ENCODE measurements around the gene UBAC1.

UBAC1 gene

GRCh38 chr9:135908093-135908753 lies 53.0 kb downstream of the UBAC1 start:
- H3K9me3 Mint-ChIP-seq, result peaks cover 6% of the 10 kb centered on the region
- H3K27ac Mint-ChIP-seq, result peak overlapping the region; percentile 78
- no peak for DNase-seq (ENCODE audit: low spot score)
- H3K4me1 Mint-ChIP-seq (ENCODE audit: low read depth), result peaks cover 27% of the 10 kb centered on the region
- peak overlapping the region; percentile 83 for H3K4me3 Mint-ChIP-seq
- H3K27me3 Mint-ChIP-seq (ENCODE audit: low read depth), result no peaks in the 10 kb centered on the region
- H3K36me3 Mint-ChIP-seq (ENCODE audit: low read depth), result peaks cover 45% of the 10 kb centered on the region

GRCh38 chr9:135907431-135908092 lies 53.6 kb downstream of the UBAC1 start, which contains the start of gene CAMSAP1:
TSS of gene CAMSAP1 (minus strand) at chr9:135907546. CDS start at chr9:135907159, 387 bp downstream.
- no peaks in the 10 kb centered on the region for H3K27me3 Mint-ChIP-seq (ENCODE audit: low read depth)
- peaks cover 42% of the 10 kb centered on the region for H3K36me3 Mint-ChIP-seq (ENCODE audit: low read depth)
- H3K4me1 Mint-ChIP-seq (ENCODE audit: low read depth), result peaks cover 27% of the 10 kb centered on the region
- peak within 1 kb of the TSS; percentile 83 for H3K4me3 Mint-ChIP-seq
- peak; percentile 92 for DNase-seq (ENCODE audit: low spot score)
- H3K9me3 Mint-ChIP-seq, result peaks cover 6% of the 10 kb centered on the region
- H3K27ac Mint-ChIP-seq, result peak within 1 kb of the TSS; percentile 70

- H3K9me3 Mint-ChIP-seq, result peaks cover 6% of the 10 kb centered on the region
- H3K36me3 Mint-ChIP-seq (ENCODE audit: low read depth), result peaks cover 43% of the 10 kb centered on the region
- no peak for DNase-seq (ENCODE audit: low spot score)
- no peaks in the 10 kb centered on the region for H3K27me3 Mint-ChIP-seq (ENCODE audit: low read depth)
- H3K4me1 Mint-ChIP-seq (ENCODE audit: low read depth), result peaks cover 27% of the 10 kb centered on the region
- H3K27ac Mint-ChIP-seq, result no peak overlapping the region
- H3K4me3 Mint-ChIP-seq, result no peak overlapping the region
These were observed 54.2 kb downstream of the UBAC1 start for GRCh38 chr9:135907006-135907430.

DNA sequence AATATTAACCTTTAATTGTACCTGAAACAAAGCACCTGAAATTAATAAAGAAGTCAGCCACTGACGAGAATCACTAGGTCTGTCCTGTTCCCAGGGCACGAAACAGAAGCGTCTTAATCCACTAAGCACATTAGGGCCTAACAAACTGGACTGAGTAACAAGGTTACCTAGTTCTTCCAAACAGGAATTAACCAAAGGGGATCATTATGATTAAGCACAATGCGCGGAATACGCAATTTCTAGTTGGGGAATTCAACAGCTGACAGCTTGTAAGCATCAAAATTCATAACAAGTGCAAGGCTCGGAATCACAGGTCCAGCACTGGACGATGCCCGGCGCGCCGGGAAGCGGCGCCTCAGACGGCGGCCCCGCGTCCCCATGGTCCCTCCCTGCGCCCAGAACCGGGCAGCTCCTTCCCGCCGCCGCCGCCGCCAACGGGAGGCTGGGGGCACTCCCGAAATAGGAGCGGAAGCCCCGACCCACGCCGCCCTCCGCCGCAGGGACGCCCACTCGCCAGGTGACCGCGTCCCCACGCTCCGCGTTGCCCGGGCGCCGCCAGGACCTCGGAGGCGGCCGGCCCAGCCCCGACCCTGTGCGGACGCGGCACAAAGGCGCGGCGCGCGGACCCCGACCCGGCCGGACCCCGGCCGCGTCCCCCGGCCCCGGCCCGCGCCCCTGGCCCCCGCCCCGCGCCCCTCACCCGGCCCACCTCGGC lies 54.7 kb downstream of the UBAC1 start:
- peaks cover 4% of the 10 kb centered on the region for H3K9me3 Mint-ChIP-seq
- H3K4me3 Mint-ChIP-seq, result peak overlapping the region; percentile 81
- peaks cover 27% of the 10 kb centered on the region for H3K4me1 Mint-ChIP-seq (ENCODE audit: low read depth)
- peak overlapping the region; percentile 70 for H3K27ac Mint-ChIP-seq
- DNase-seq (ENCODE audit: low spot score), result no peak
- no peaks in the 10 kb centered on the region for H3K27me3 Mint-ChIP-seq (ENCODE audit: low read depth)
- peaks cover 43% of the 10 kb centered on the region for H3K36me3 Mint-ChIP-seq (ENCODE audit: low read depth)

DNA sequence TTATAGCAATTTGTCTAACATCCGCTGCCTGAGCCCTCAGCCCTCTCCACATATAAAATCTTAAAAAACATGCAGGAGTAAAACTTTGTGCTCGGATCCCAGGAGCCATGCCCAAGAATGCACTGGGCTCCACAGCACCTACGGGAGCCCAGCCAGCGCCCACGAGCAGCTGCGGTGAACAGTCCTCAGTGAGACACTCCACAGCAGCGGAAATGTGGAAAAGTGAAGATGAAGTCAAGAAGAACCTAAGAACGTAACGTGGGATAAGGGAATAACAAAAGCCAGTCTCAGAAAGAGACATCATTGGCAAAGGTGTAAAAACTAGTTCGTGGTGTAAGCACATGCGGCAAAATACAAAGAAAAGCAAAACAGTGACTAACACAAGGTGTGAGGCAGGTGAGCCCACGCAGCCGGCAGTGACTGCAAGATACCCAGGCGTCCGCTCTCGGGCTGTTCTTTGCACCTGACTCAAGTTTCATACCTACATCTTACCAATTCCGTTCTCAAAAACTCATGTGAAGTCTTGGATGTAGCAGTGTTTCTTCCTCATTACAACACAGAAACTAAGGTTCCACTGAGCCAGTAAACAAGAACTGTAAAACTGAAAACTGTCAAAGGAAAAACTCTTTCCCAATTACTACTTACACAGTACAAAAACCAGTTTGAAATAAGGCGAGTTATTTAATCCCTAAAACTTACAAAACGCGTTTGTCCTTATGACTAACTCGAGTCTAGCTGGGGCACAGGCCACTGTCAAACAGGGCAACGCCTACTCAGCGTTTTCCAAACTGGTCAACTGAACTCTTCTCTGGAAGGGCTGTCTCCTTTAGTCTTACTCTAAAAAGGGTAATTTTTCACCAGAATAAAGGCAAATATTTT lies 55.6 kb downstream of the UBAC1 start:
- DNase-seq (ENCODE audit: low spot score), result peak; percentile 55
- Mint-ChIP-seq H3K36me3 (ENCODE audit: low read depth) (peaks cover 38% of the 10 kb centered on the region), H3K4me3 (peak overlapping the region; percentile 81), H3K9me3 (no peaks in the 10 kb centered on the region), H3K4me1 (ENCODE audit: low read depth) (peaks cover 27% of the 10 kb centered on the region), H3K27ac (peak overlapping the region; percentile 70), H3K27me3 (ENCODE audit: low read depth) (no peaks in the 10 kb centered on the region)

DNA sequence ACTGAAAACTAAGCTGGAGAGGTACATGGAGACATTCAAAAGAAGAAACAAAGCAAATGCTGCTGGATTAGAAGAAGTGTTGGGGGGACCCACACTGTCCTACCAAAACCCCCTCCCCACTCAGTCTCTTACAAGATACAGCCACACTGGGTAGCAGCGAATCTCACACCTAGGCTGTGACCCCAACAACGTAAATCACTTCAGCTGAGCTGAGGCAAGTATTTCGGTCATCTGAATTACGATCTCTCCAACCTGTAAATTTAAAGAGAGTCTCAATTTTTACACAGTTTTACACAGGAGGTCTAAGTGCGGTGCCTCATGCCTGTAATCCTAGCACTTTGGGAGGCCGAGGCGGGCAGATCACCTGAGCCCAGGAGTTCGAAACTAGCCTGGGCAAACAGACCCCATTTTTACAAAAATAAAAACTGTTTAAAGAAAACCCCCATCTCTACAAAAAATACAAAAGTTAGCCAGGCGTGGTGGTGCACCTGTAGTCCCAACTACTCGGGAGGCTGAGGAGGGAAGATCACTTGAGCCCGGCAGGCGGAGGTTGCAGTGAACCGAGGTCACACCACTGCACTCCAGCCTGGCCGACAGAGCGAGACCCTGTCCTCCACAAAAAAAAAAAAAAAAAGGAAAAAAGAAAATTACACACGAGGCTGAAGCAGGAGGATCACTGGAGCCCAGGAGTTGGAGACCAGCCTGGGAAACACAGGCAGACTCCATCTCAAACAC lies 57.2 kb downstream of the UBAC1 start:
- DNase-seq (ENCODE audit: low spot score), result no peak
- Mint-ChIP-seq H3K27me3 (ENCODE audit: low read depth) (no peaks in the 10 kb centered on the region), H3K4me1 (ENCODE audit: low read depth) (peaks cover 27% of the 10 kb centered on the region), H3K4me3 (no peak overlapping the region), H3K27ac (no peak overlapping the region), H3K36me3 (ENCODE audit: low read depth) (peaks cover 31% of the 10 kb centered on the region), H3K9me3 (no peaks in the 10 kb centered on the region)

DNA sequence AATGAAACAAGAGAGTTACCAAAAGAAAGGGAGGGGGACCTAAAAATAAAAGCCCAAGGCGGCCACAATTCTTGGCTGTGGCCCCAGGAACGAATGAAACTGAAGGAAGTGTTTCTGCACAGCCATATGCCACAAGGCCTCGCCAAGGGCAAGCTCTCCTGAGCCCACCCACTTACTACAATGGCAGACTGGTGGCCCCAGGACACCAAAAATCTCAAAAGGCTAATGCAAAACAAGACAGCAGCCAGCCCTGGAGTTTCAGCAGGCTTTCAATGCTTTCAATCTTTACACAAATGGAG lies 57.9 kb downstream of the UBAC1 start:
- Mint-ChIP-seq H3K27me3 (ENCODE audit: low read depth) (no peaks in the 10 kb centered on the region), H3K27ac (no peak overlapping the region), H3K4me3 (no peak overlapping the region), H3K36me3 (ENCODE audit: low read depth) (peaks cover 29% of the 10 kb centered on the region), H3K4me1 (ENCODE audit: low read depth) (peaks cover 24% of the 10 kb centered on the region), H3K9me3 (no peaks in the 10 kb centered on the region)
- DNase-seq (ENCODE audit: low spot score), result no peak

DNA sequence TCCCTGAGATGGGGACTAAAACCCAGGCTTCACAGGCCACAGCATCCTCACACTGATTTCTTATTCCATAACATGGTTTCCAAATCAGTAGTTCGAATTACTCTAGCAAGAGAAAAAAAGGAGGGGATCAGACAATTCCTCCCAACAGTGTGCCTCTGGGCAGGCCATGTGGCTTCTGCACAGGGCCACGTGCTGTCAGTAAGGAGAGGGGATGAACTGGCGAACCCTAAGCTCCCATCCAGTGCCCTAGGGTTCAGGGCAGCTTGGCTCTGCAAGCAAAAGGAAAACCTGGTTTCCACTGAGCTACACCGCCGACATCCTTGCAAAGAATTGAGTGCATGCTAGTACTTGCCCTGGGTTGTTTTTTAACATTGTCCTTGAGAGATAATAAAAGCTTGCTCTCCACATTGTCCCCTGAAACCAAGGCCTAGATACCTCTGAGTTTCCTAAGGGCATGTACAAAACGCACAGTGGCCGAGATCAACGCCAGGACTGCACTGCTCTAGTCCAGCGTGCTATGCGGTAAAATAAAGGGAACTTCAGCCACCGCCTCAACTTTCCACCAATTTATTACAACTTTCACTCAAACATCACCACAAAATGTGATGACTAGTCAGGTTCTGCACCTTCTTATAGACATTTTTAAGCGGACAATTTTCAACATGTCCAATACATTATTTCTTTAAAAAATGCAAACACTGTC lies 58.4 kb downstream of the UBAC1 start:
- Mint-ChIP-seq H3K9me3 (no peaks in the 10 kb centered on the region), H3K4me1 (ENCODE audit: low read depth) (peaks cover 25% of the 10 kb centered on the region), H3K4me3 (no peak overlapping the region), H3K27me3 (ENCODE audit: low read depth) (no peaks in the 10 kb centered on the region), H3K36me3 (ENCODE audit: low read depth) (peaks cover 30% of the 10 kb centered on the region), H3K27ac (no peak overlapping the region)
- no peak for DNase-seq (ENCODE audit: low spot score)

DNA sequence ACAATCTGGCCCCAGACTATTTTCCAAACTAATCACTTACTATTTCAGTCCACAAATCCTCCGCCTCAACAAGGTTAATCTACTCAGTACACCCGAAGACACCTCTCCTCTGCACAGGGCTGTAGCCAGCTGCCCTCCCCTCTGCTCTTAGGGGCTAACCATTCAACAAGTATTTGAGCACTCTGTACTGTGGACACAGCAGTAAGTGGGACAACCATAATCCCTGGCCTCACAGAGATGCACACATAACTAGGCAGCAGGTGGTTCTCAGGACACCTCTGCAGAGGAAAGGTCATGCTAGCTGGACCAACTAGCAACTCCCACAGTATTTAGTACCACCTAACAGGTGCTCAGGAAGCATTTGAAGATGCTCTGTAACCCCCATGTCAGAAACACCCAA lies 59.3 kb downstream of the UBAC1 start:
- no peaks in the 10 kb centered on the region for H3K27me3 Mint-ChIP-seq (ENCODE audit: low read depth)
- no peak overlapping the region for H3K27ac Mint-ChIP-seq
- peaks cover 31% of the 10 kb centered on the region for H3K36me3 Mint-ChIP-seq (ENCODE audit: low read depth)
- H3K4me1 Mint-ChIP-seq (ENCODE audit: low read depth), result peaks cover 26% of the 10 kb centered on the region
- H3K4me3 Mint-ChIP-seq, result no peak overlapping the region
- DNase-seq (ENCODE audit: low spot score), result no peak
- no peaks in the 10 kb centered on the region for H3K9me3 Mint-ChIP-seq

DNA sequence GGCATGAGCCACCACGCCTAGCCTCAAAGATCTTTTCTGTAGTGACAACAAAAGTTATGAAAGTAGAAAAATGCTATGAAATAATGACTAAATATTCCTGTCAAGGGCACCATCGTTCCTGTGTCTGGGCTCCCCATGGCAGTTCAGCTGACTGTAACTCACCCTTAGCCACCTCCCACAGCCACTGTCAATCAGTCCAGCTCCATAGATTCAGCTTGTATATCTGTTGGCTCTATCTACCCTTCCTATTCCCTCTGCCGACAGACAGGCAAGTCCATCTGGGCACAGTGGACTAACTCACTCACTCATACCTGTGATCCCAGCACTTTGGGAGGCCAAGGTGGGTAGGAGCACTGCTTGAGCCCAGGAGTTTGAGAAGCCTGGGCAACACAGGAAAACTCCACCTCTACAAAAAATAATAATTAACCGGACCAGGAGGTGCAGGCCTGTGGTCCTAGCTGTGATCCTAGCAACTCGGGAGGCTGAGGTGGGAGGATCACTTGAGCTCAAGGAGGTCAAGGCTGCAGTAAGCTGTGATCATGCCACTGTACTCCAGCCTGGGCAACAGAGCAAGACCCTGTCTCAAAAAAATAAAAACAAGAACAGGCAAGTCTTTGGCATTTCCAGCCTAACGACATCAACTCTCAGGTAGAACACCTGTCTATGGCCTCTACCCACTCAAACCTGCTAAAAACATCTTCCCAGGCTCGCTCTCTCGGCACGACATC lies 60.0 kb downstream of the UBAC1 start:
- Mint-ChIP-seq H3K4me1 (ENCODE audit: low read depth) (peaks cover 28% of the 10 kb centered on the region), H3K27me3 (ENCODE audit: low read depth) (no peaks in the 10 kb centered on the region), H3K9me3 (no peaks in the 10 kb centered on the region), H3K4me3 (no peak overlapping the region), H3K27ac (no peak overlapping the region), H3K36me3 (ENCODE audit: low read depth) (peaks cover 30% of the 10 kb centered on the region)
- no peak for DNase-seq (ENCODE audit: low spot score)

DNA sequence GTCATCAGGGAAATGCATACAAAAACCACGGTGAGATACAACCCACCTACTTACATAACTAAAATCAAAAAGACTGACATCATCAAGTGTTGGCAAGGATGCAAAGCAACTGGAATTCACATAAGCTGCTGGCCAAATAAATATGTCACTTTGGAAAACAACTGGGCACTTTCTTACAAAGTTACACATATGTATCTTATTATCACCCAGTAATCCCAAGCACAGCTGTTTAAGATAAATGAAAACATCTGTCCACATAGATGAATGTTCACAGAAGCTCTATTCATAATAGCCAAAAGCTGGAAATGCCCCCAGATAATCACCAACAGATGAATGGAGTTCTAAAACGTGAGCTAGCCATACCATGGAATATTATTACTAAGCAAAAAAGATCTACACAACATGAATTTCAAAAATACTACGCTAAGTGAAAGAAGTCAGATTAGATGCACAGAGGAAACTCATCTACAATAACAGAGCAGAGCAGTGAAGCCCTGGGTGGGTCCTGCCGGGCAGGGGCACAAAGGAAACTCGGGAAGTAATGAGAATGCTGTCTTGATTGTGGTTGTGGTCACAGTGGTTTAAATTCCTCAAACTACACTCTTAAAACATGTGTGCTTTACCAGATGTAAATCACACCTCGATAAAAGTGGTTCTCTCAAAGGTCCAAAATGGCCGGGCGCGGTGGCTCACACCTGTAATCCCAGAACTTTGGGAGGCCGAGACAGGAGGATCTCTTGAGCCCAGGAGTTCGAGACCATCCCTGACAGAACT lies 62.4 kb downstream of the UBAC1 start:
- H3K36me3 Mint-ChIP-seq (ENCODE audit: low read depth), result peaks cover 22% of the 10 kb centered on the region
- H3K4me1 Mint-ChIP-seq (ENCODE audit: low read depth), result peaks cover 19% of the 10 kb centered on the region
- DNase-seq (ENCODE audit: low spot score), result no peak

DNA sequence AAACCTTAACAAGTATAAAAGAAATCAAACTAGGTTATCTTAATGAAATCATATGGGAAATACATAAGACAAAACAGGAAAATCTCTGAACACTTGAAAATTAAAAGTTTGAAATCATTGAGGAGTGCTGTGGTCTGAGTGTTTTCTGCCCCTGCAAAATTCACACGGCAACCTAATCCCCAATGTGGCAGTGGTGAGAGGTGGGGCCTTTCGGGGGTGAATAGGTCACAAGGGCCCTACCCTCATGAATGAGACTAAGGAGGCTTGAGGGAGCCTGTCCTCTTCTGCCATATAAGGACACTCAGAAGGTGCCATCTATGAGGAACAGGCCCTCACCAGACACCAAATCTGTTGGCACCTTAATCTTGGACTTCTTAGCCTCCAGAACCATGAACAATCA lies 64.5 kb downstream of the UBAC1 start:
- no peak overlapping the region for H3K27ac Mint-ChIP-seq
- peaks cover 28% of the 10 kb centered on the region for H3K4me1 Mint-ChIP-seq (ENCODE audit: low read depth)
- no peaks in the 10 kb centered on the region for H3K27me3 Mint-ChIP-seq (ENCODE audit: low read depth)
- no peaks in the 10 kb centered on the region for H3K9me3 Mint-ChIP-seq
- no peak overlapping the region for H3K4me3 Mint-ChIP-seq
- no peak for DNase-seq (ENCODE audit: low spot score)
- H3K36me3 Mint-ChIP-seq (ENCODE audit: low read depth), result peaks cover 15% of the 10 kb centered on the region

More for the DNA sequence above, 62.4 kb downstream of the UBAC1 start:
- Mint-ChIP-seq H3K27me3 (ENCODE audit: low read depth) (no peaks in the 10 kb centered on the region), H3K4me3 (no peak overlapping the region), H3K27ac (no peak overlapping the region), H3K9me3 (no peaks in the 10 kb centered on the region)
